UCSD-AML1 (cell line): ENCODE measurements around the gene VPS8.

Experiments
- DNase-seq: peaks from one replicate; lab custom pipeline; 2025; ENCODE audit not compliant: unreplicated experiment; lab: John Stamatoyannopoulos, UW

VPS8 gene

GRCh38 chr3:184810146-184810545 is 1.8 kb upstream of the VPS8 start:
- DNase-seq = no peak

GRCh38 chr3:184811034-184811433 is 932 bp upstream of the VPS8 start:
- no peak for DNase-seq

- DNase-seq = no peak
These were observed 335 bp upstream of the VPS8 start for GRCh38 chr3:184811663-184811998.

GRCh38 chr3:184812662-184813042 is 686 bp downstream of the VPS8 start:
- no peak for DNase-seq

- DNase-seq = no peak
These were observed 1.4 kb downstream of the VPS8 start for GRCh38 chr3:184813357-184813756.

GRCh38 chr3:184814214-184814613 is 2.2 kb downstream of the VPS8 start:
- no peak for DNase-seq

- no peak for DNase-seq
These were observed 3.3 kb downstream of the VPS8 start for GRCh38 chr3:184815046-184815930.

- DNase-seq = no peak
These were observed 4.6 kb downstream of the VPS8 start for GRCh38 chr3:184816614-184817013.

GRCh38 chr3:184820525-184820924 is 8.6 kb downstream of the VPS8 start:
- no peak for DNase-seq

- no peak for DNase-seq
These were observed 9.1 kb downstream of the VPS8 start for GRCh38 chr3:184821034-184821433.

GRCh38 chr3:184822081-184822480 is 10.1 kb downstream of the VPS8 start:
- no peak for DNase-seq

- no peak for DNase-seq
These were observed 10.7 kb downstream of the VPS8 start for GRCh38 chr3:184822654-184823053.

- no peak for DNase-seq
These were observed 12.0 kb downstream of the VPS8 start for GRCh38 chr3:184823990-184824389.

- DNase-seq = no peak
These were observed 13.3 kb downstream of the VPS8 start for GRCh38 chr3:184825121-184825820.

- DNase-seq = no peak
These were observed 15.6 kb downstream of the VPS8 start for GRCh38 chr3:184827572-184827971.

GRCh38 chr3:184832044-184832443 is 20.1 kb downstream of the VPS8 start:
- no peak for DNase-seq

- no peak for DNase-seq
These were observed 20.9 kb downstream of the VPS8 start for GRCh38 chr3:184832903-184833302.

- no peak for DNase-seq
These were observed 24.3 kb downstream of the VPS8 start for GRCh38 chr3:184836090-184836822.

GRCh38 chr3:184842433-184842832 is 30.5 kb downstream of the VPS8 start:
- DNase-seq = no peak

- no peak for DNase-seq
These were observed 33.9 kb downstream of the VPS8 start for GRCh38 chr3:184845819-184846218.

GRCh38 chr3:184846496-184846895 is 34.5 kb downstream of the VPS8 start:
- no peak for DNase-seq

GRCh38 chr3:184848934-184849333 is 37.0 kb downstream of the VPS8 start:
- no peak for DNase-seq
